Measurements from ENCODE around the gene RTN4. TPM values are rescaled to one million over a fixed set of nuclear protein-coding genes. Genes with fewer than 3 reads are reported as not detected.

RTN4 gene
- total RNA-seq, 1 experiment from 2014 or later, result 513 TPM

GRCh38 chr2:55080204-55080738 is 30.0 kb upstream of the RTN4 start:
- intact Hi-C loops (cut with micrococcal nuclease; ENCODE audit: unreplicated experiment) (no loop called here), in situ Hi-C loops (cut with HindIII; ENCODE audit: low pct_unique_long_range_greater_than_20kb, low sequenced_read_pairs) (no loop called here)
- ChIA-PET CTCF (no interaction called here), POLR2A (no interaction called here)
- ATAC-seq (no peak), DNase-seq (ENCODE audit: low read depth, low spot score) (no peak)
- H3K9me3 ChIP-seq (ENCODE audit: control insufficient read depth, insufficient read depth, low read depth, low read length), result no peaks in the 10 kb centered on the region
- no peaks in the 10 kb centered on the region for H3K4me1 ChIP-seq (ENCODE audit: control insufficient read depth, insufficient read depth, low read length)
- no peak for TF ChIP-seq SIN3A (IDR thresholded peaks at IDR 0.05; ENCODE audit: borderline replicate concordance, insufficient read depth, low read depth, low read length)
- TF ChIP-seq, protein P1, sequence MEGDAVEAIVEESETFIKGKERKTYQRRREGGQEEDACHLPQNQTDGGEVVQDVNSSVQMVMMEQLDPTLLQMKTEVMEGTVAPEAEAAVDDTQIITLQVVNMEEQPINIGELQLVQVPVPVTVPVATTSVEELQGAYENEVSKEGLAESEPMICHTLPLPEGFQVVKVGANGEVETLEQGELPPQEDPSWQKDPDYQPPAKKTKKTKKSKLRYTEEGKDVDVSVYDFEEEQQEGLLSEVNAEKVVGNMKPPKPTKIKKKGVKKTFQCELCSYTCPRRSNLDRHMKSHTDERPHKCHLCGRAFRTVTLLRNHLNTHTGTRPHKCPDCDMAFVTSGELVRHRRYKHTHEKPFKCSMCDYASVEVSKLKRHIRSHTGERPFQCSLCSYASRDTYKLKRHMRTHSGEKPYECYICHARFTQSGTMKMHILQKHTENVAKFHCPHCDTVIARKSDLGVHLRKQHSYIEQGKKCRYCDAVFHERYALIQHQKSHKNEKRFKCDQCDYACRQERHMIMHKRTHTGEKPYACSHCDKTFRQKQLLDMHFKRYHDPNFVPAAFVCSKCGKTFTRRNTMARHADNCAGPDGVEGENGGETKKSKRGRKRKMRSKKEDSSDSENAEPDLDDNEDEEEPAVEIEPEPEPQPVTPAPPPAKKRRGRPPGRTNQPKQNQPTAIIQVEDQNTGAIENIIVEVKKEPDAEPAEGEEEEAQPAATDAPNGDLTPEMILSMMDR (IDR thresholded peaks at IDR 0.05), result no peak; the same call in 1 of the 2 replicates
- no peak for TF ChIP-seq POLR2AphosphoS5 (IDR thresholded peaks at IDR 0.05; ENCODE audit: low read depth, low read length)
- no peak for TF ChIP-seq REST (IDR thresholded peaks at IDR 0.05; ENCODE audit: insufficient read depth in 1 of 2, low read depth in 2 of 2, low read length in 1 of 2)
- TF ChIP-seq TCF7L2 (IDR thresholded peaks at IDR 0.05; ENCODE audit: low read depth, low read length), result no peak
- no peaks in the 10 kb centered on the region for H3K36me3 ChIP-seq (ENCODE audit: control insufficient read depth, insufficient read depth, low read length)
- H3K27me3 ChIP-seq (ENCODE audit: control insufficient read depth, insufficient read depth, low read length), result no peaks in the 10 kb centered on the region
- no peak overlapping the region for H3K27ac ChIP-seq (ENCODE audit: low read length)
- BruUV-seq (replicated peaks), result no TSS peak
- H3K4me3 ChIP-seq (ENCODE audit: low read depth in 2 of 2, low read length in 2 of 2), result no peak overlapping the region

GRCh38 chr2:55078956-55079355 is 28.7 kb upstream of the RTN4 start:
- DNase-seq (ENCODE audit: low read depth, low spot score), result no peak
- Histone ChIP-seq H3K4me3 (ENCODE audit: low read depth in 2 of 2, low read length in 2 of 2) (no peak overlapping the region), H3K4me1 (ENCODE audit: control insufficient read depth, insufficient read depth, low read length) (no peaks in the 10 kb centered on the region), H3K9me3 (ENCODE audit: control insufficient read depth, insufficient read depth, low read depth, low read length) (no peaks in the 10 kb centered on the region), H3K27ac (ENCODE audit: low read length) (no peak overlapping the region), H3K27me3 (ENCODE audit: control insufficient read depth, insufficient read depth, low read length) (no peaks in the 10 kb centered on the region), H3K36me3 (ENCODE audit: control insufficient read depth, insufficient read depth, low read length) (no peaks in the 10 kb centered on the region)
- no peak for TF ChIP-seq REST (IDR thresholded peaks at IDR 0.05; ENCODE audit: insufficient read depth in 1 of 2, low read depth in 2 of 2, low read length in 1 of 2)
- TF ChIP-seq POLR2AphosphoS5 (IDR thresholded peaks at IDR 0.05; ENCODE audit: low read depth, low read length), result no peak
- no peak for TF ChIP-seq SIN3A (IDR thresholded peaks at IDR 0.05; ENCODE audit: borderline replicate concordance, insufficient read depth, low read depth, low read length)
- no peak for TF ChIP-seq TCF7L2 (IDR thresholded peaks at IDR 0.05; ENCODE audit: low read depth, low read length)
- TF ChIP-seq, protein P1 (IDR thresholded peaks at IDR 0.05), result no peak
- CTCF ChIA-PET, result no interaction called here
- POLR2A ChIA-PET, result no interaction called here
- BruUV-seq (replicated peaks), result no TSS peak
- ATAC-seq, result no peak
- intact Hi-C loops (cut with micrococcal nuclease; ENCODE audit: unreplicated experiment) (no loop called here), in situ Hi-C loops (cut with HindIII; ENCODE audit: low pct_unique_long_range_greater_than_20kb, low sequenced_read_pairs) (no loop called here)

Data from Panc1 (cell line).